OCI-LY1 (cell line): Measurements from ENCODE around the gene SPIRE2.

Experiments used
- H2AFZ ChIP-seq: fragments of 200-600 bp; sonication (generic), shearing (Covaris generic); 2 replicates; pipeline ENCODE4 v1.6.0; 2014; ENCODE audit warnings: antibody characterized with exemption, mild to moderate bottlenecking, low read length
- H3F3A ChIP-seq: fragments of 200-600 bp; sonication (generic), shearing (Covaris generic); 2 replicates; pipeline ENCODE4 v1.6.0; 2014; ENCODE audit warnings: mild to moderate bottlenecking, antibody characterized with exemption, low read length, moderate library complexity; ENCODE audit not compliant: insufficient read depth
- H3K27ac ChIP-seq: fragments of 200-600 bp; sonication (generic); 2 replicates; pipeline ENCODE4 v1.5.1; 2014; ENCODE audit warnings: low read length, mixed run types, mild to moderate bottlenecking, low read depth; ENCODE audit not compliant: poor library complexity, severe bottlenecking
- H3K27me3 ChIP-seq: fragments of 200-600 bp; sonication (generic); 2 replicates; pipeline ENCODE4 v1.6.0; 2014; ENCODE audit warnings: antibody characterized with exemption, mild to moderate bottlenecking, low read length, moderate library complexity; ENCODE audit not compliant: insufficient read depth
- H3K36me3 ChIP-seq: fragments of 200-600 bp; sonication (generic); 2 replicates; pipeline ENCODE4 v1.6.1; 2014; ENCODE audit warnings: mild to moderate bottlenecking, antibody characterized with exemption, low read length, moderate library complexity, mixed read lengths; ENCODE audit not compliant: insufficient read depth
- H3K4me1 ChIP-seq: fragments of 200-600 bp; sonication (generic); 2 replicates; pipeline ENCODE4 v1.5.1; 2014; ENCODE audit warnings: mild to moderate bottlenecking, low read length, moderate library complexity; ENCODE audit not compliant: insufficient read depth, severe bottlenecking
- H3K4me2 ChIP-seq: fragments of 200-600 bp; sonication (generic), shearing (Covaris generic); 2 replicates; pipeline ENCODE4 v1.6.1; 2014; ENCODE audit warnings: low read length
- H3K4me3 ChIP-seq: fragments of 200-600 bp; sonication (generic); 2 replicates; pipeline ENCODE4 v1.5.1; 2014; ENCODE audit warnings: low read length, low read depth, mild to moderate bottlenecking, mixed read lengths; ENCODE audit not compliant: poor library complexity, severe bottlenecking
- H3K79me2 ChIP-seq: fragments of 200-600 bp; shearing (Covaris generic); 2 replicates; pipeline ENCODE4 v1.6.1; 2016; ENCODE audit warnings: mixed run types, low read length, mixed read lengths; ENCODE audit not compliant: insufficient read depth
- H3K9ac ChIP-seq: fragments of 200-600 bp; sonication (generic), shearing (Covaris generic); 2 replicates; pipeline ENCODE4 v1.6.1; 2014; ENCODE audit warnings: mild to moderate bottlenecking, low read length, mixed read lengths
- H3K9me2 ChIP-seq: fragments of 200-600 bp; sonication (generic), shearing (Covaris generic); 2 replicates; pipeline ENCODE4 v1.6.1; 2014; ENCODE audit warnings: low read depth, mild to moderate bottlenecking, low read length, mixed read lengths
- H3K9me3 ChIP-seq: fragments of 200-600 bp; shearing (Covaris generic); 2 replicates; pipeline ENCODE4 v1.6.1; 2014; ENCODE audit warnings: low read length, mixed read lengths
- H4K20me1 ChIP-seq: fragments of 200-600 bp; sonication (generic), shearing (Covaris generic); 2 replicates; pipeline ENCODE4 v1.6.0; 2016; ENCODE audit warnings: mild to moderate bottlenecking, low read length; ENCODE audit not compliant: insufficient read depth
- CTCF ChIP-seq: fragments of 200-600 bp; sonication (generic), shearing (Covaris generic); IDR thresholded peaks from 2 replicates; pipeline ENCODE4 v1.5.1; 2017; ENCODE audit warnings: mild to moderate bottlenecking, antibody characterized with exemption, low read length, moderate library complexity, mixed read lengths
- EZH2 ChIP-seq: fragments of 200-600 bp; sonication (generic), shearing (Covaris generic); IDR thresholded peaks from 2 replicates; pipeline ENCODE4 v1.8.0; 2017; ENCODE audit warnings: borderline replicate concordance, mixed run types, mild to moderate bottlenecking, antibody characterized with exemption, low read length, moderate library complexity, mixed read lengths

Gene SPIRE2

GRCh38 chr16:89903908-89904515 lies 75.7 kb downstream of the SPIRE2 start:
- H3K9me3 ChIP-seq: no peaks in the 10 kb centered on the region
- peaks cover 79% of the 10 kb centered on the region for H3K36me3 ChIP-seq
- no peak overlapping the region for H3K27ac ChIP-seq
- H3F3A ChIP-seq: no peaks in the 10 kb centered on the region
- no peak overlapping the region for H3K4me2 ChIP-seq
- no peaks in the 10 kb centered on the region for H3K9me2 ChIP-seq
- no peak overlapping the region for H2AFZ ChIP-seq
- no peak for TF ChIP-seq EZH2
- TF ChIP-seq CTCF: no peak
- H3K9ac ChIP-seq: no peak overlapping the region
- no peak overlapping the region for H3K4me3 ChIP-seq
- H3K4me1 ChIP-seq: peaks cover 4% of the 10 kb centered on the region
- no peaks in the 10 kb centered on the region for H4K20me1 ChIP-seq
- no peaks in the 10 kb centered on the region for H3K79me2 ChIP-seq
- H3K27me3 ChIP-seq: no peaks in the 10 kb centered on the region

- no peak overlapping the region for H3K27ac ChIP-seq
- no peaks in the 10 kb centered on the region for H3K27me3 ChIP-seq
- no peaks in the 10 kb centered on the region for H3K79me2 ChIP-seq
- H3K9ac ChIP-seq: no peak overlapping the region
- H3K4me2 ChIP-seq: no peak overlapping the region
- peaks cover 13% of the 10 kb centered on the region for H3K4me1 ChIP-seq
- TF ChIP-seq EZH2 (no peak), CTCF (no peak)
- no peaks in the 10 kb centered on the region for H3F3A ChIP-seq
- H3K4me3 ChIP-seq: no peak overlapping the region
- H4K20me1 ChIP-seq: no peaks in the 10 kb centered on the region
- H2AFZ ChIP-seq: no peak overlapping the region
- peaks cover 76% of the 10 kb centered on the region for H3K36me3 ChIP-seq
- H3K9me3 ChIP-seq: no peaks in the 10 kb centered on the region
- H3K9me2 ChIP-seq: no peaks in the 10 kb centered on the region
These were observed 76.6 kb downstream of the SPIRE2 start for GRCh38 chr16:89904606-89905510.

- no peaks in the 10 kb centered on the region for H3F3A ChIP-seq
- H3K27me3 ChIP-seq: no peaks in the 10 kb centered on the region
- TF ChIP-seq EZH2: no peak
- H4K20me1 ChIP-seq: no peaks in the 10 kb centered on the region
- H2AFZ ChIP-seq: no peak overlapping the region
- no peak overlapping the region for H3K4me3 ChIP-seq
- H3K9me2 ChIP-seq: no peaks in the 10 kb centered on the region
- H3K4me1 ChIP-seq: peaks cover 17% of the 10 kb centered on the region
- H3K79me2 ChIP-seq: no peaks in the 10 kb centered on the region
- no peaks in the 10 kb centered on the region for H3K9me3 ChIP-seq
- H3K36me3 ChIP-seq: peaks cover 74% of the 10 kb centered on the region
- H3K4me2 ChIP-seq: no peak overlapping the region
- no peak overlapping the region for H3K9ac ChIP-seq
- no peak overlapping the region for H3K27ac ChIP-seq
These were observed 77.3 kb downstream of the SPIRE2 start for GRCh38 chr16:89905511-89906139.
